ENCODE measurements around the gene ASAP2.

Gene ASAP2

GRCh38 chr2:9284521-9285297 lies 78.1 kb downstream of the ASAP2 start:
- Histone ChIP-seq H3K4me1 (ENCODE audit: control insufficient read depth in 1 of 2, insufficient read depth in 2 of 2, low read length in 2 of 2) (peaks cover 0 to 5% of the 10 kb centered on the region in 2 donors), H3K27ac (ENCODE audit: low read length) (no peak overlapping the region), H3K9me3 (ENCODE audit: control insufficient read depth in 1 of 2, low read length in 2 of 2) (no peaks in the 10 kb centered on the region), H3K36me3 (ENCODE audit: control insufficient read depth in 1 of 2, insufficient read depth in 2 of 2, low read length in 2 of 2) (peaks cover 0 to 16% of the 10 kb centered on the region in 2 donors), H3K27me3 (ENCODE audit: low read depth, low read length) (no peaks in the 10 kb centered on the region), H3K4me3 (ENCODE audit: low read depth in 1 of 2, low read length in 2 of 2) (no peak overlapping the region)

DNA sequence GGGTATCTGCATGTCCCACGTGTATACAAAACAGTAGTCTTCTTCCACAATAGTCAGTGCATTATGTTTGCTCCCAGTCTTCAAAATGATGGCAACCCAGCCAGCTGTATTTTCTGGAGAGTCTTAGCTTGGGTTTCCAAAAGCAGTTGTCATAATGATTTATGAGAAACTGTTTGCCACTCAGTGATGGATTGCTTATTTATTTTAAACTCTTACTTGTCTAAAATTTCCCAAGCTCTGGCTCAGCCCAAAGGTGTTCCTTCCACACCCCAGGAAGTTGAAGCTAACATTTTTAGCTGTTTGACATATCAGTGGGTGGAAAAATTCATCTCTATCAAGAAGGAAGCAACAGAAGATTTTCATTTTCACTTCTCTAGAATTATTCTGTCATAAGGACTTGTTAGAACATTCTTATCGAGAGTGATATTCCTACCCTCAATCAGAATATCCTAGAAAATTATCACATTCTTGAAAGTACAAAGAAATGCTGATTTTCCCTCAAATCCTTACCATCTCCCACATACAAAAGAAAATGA lies 78.8 kb downstream of the ASAP2 start:
- no peaks in the 10 kb centered on the region for H3K27me3 ChIP-seq (ENCODE audit: low read depth, low read length)
- peaks cover 0 to 12% of the 10 kb centered on the region in 2 donors for H3K36me3 ChIP-seq (ENCODE audit: control insufficient read depth in 1 of 2, insufficient read depth in 2 of 2, low read length in 2 of 2)
- H3K4me3 ChIP-seq (ENCODE audit: low read depth in 1 of 2, low read length in 2 of 2): no peak overlapping the region
- H3K27ac ChIP-seq (ENCODE audit: low read length): no peak overlapping the region
- no peaks in the 10 kb centered on the region for H3K9me3 ChIP-seq (ENCODE audit: control insufficient read depth in 1 of 2, low read length in 2 of 2)
- peaks cover 0 to 5% of the 10 kb centered on the region in 2 donors for H3K4me1 ChIP-seq (ENCODE audit: control insufficient read depth in 1 of 2, insufficient read depth in 2 of 2, low read length in 2 of 2)

DNA sequence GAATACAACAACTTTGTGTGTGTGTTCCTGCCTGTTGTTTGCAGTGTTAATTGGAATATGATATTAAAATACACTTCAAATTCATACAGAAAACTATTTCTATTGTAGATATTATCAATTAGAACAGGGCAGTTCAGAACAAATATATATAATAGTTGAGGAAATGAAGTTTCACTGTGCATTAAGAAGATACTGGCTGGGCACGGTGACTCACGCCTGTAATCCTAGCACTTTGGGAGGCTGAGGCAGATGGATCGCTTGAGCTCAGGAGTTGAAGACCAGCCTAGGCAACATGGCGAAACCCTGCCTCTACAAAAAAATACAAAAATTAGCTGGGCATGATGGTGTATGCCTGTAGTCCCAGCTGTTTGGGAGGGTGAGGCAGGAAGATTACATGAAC lies 79.3 kb downstream of the ASAP2 start:
- peaks cover 0 to 5% of the 10 kb centered on the region in 2 donors for H3K4me1 ChIP-seq (ENCODE audit: control insufficient read depth in 1 of 2, insufficient read depth in 2 of 2, low read length in 2 of 2)
- H3K36me3 ChIP-seq (ENCODE audit: control insufficient read depth in 1 of 2, insufficient read depth in 2 of 2, low read length in 2 of 2): peaks cover 0 to 12% of the 10 kb centered on the region in 2 donors
- no peaks in the 10 kb centered on the region for H3K27me3 ChIP-seq (ENCODE audit: low read depth, low read length)
- no peak overlapping the region for H3K4me3 ChIP-seq (ENCODE audit: low read depth in 1 of 2, low read length in 2 of 2)
- H3K27ac ChIP-seq (ENCODE audit: low read length): no peak overlapping the region
- no peaks in the 10 kb centered on the region for H3K9me3 ChIP-seq (ENCODE audit: control insufficient read depth in 1 of 2, low read length in 2 of 2)

- Histone ChIP-seq H3K27me3 (ENCODE audit: low read depth, low read length) (no peaks in the 10 kb centered on the region), H3K4me1 (ENCODE audit: control insufficient read depth in 1 of 2, insufficient read depth in 2 of 2, low read length in 2 of 2) (peaks cover 0 to 5% of the 10 kb centered on the region in 2 donors), H3K4me3 (ENCODE audit: low read depth in 1 of 2, low read length in 2 of 2) (no peak overlapping the region), H3K9me3 (ENCODE audit: control insufficient read depth in 1 of 2, low read length in 2 of 2) (no peaks in the 10 kb centered on the region), H3K27ac (ENCODE audit: low read length) (no peak overlapping the region), H3K36me3 (ENCODE audit: control insufficient read depth in 1 of 2, insufficient read depth in 2 of 2, low read length in 2 of 2) (peaks cover 0 to 12% of the 10 kb centered on the region in 2 donors)
These were observed 80.2 kb downstream of the ASAP2 start for GRCh38 chr2:9286554-9287399.

- Histone ChIP-seq H3K9me3 (ENCODE audit: control insufficient read depth in 1 of 2, low read length in 2 of 2) (no peaks in the 10 kb centered on the region), H3K4me3 (ENCODE audit: low read depth in 1 of 2, low read length in 2 of 2) (no peak overlapping the region), H3K27ac (ENCODE audit: low read length) (no peak overlapping the region)
These were observed 80.9 kb downstream of the ASAP2 start for GRCh38 chr2:9287400-9288045.

GRCh38 chr2:9288233-9288632 lies 81.6 kb downstream of the ASAP2 start:
- H3K9me3 ChIP-seq (ENCODE audit: control insufficient read depth in 1 of 2, low read length in 2 of 2): no peaks in the 10 kb centered on the region

More at GRCh38 chr2:9287400-9288045, 80.9 kb downstream of the ASAP2 start:
- H3K36me3 ChIP-seq (ENCODE audit: control insufficient read depth in 1 of 2, insufficient read depth in 2 of 2, low read length in 2 of 2): peaks cover 0 to 12% of the 10 kb centered on the region in 2 donors
- H3K4me1 ChIP-seq (ENCODE audit: control insufficient read depth in 1 of 2, insufficient read depth in 2 of 2, low read length in 2 of 2): peaks cover 0 to 5% of the 10 kb centered on the region in 2 donors
- no peaks in the 10 kb centered on the region for H3K27me3 ChIP-seq (ENCODE audit: low read depth, low read length)

DNA sequence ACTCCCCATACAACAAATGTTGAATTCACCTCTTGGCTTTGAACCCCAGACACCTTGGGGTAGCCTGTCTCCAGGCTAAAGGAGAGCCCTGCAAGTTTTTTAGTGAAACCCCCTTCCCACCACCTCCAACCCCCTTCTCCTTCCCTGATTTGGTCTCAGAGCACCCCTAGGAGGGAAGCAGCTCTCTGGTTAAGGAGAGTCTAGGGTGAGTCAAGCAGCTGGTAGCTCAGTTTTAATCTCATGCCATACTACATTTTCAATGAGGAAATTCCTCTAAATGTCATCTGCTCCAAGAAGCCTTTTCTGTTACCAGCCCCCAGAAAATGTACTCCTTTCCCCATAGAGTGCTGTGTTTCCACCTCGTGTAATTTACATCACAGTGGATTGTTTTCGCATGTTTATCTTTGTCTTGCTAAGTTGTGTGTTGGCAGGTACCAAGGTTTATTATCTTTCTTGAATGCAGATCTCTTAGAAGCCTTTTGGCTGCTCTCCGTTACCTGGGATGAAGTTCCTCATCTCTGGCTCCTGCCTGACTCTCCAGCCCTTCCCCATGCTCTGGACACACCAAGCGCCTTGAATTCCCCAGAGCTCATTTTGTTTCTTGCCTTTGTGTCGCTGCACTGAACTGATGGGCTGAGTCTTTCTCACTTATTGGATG lies 82.2 kb downstream of the ASAP2 start:
- H3K4me3 ChIP-seq (ENCODE audit: low read depth in 1 of 2, low read length in 2 of 2): no peak overlapping the region
- no peaks in the 10 kb centered on the region for H3K27me3 ChIP-seq (ENCODE audit: low read depth, low read length)
- H3K36me3 ChIP-seq (ENCODE audit: control insufficient read depth in 1 of 2, insufficient read depth in 2 of 2, low read length in 2 of 2): peaks cover 0 to 12% of the 10 kb centered on the region in 2 donors
- H3K27ac ChIP-seq (ENCODE audit: low read length): no peak overlapping the region
- no peaks in the 10 kb centered on the region for H3K9me3 ChIP-seq (ENCODE audit: control insufficient read depth in 1 of 2, low read length in 2 of 2)
- H3K4me1 ChIP-seq (ENCODE audit: control insufficient read depth in 1 of 2, insufficient read depth in 2 of 2, low read length in 2 of 2): peaks cover 0 to 5% of the 10 kb centered on the region in 2 donors

More at GRCh38 chr2:9288233-9288632, 81.6 kb downstream of the ASAP2 start:
- Histone ChIP-seq H3K4me3 (ENCODE audit: low read depth in 1 of 2, low read length in 2 of 2) (no peak overlapping the region), H3K27me3 (ENCODE audit: low read depth, low read length) (no peaks in the 10 kb centered on the region), H3K27ac (ENCODE audit: low read length) (no peak overlapping the region), H3K36me3 (ENCODE audit: control insufficient read depth in 1 of 2, insufficient read depth in 2 of 2, low read length in 2 of 2) (peaks cover 0 to 12% of the 10 kb centered on the region in 2 donors), H3K4me1 (ENCODE audit: control insufficient read depth in 1 of 2, insufficient read depth in 2 of 2, low read length in 2 of 2) (peaks cover 0 to 5% of the 10 kb centered on the region in 2 donors)

DNA sequence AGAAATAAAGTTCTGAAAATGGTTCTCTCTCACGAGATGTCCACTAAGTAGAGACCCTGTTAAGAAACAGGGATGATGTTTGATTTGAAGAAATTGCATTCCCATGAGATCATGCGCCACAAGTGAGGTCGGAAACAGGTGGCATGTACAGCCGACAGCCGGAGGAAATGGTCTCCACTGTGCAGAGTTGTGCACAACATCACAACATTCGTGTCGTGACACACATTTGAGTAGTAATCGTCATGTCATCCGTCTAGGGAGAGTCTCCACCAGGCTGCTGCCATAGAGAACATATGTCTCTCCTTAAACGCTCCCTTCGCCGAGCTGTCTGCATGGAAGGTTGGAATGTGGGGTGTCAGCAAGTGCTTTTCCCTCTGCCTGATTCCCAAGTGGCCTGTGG lies 84.7 kb downstream of the ASAP2 start:
- no peak overlapping the region for H3K4me3 ChIP-seq (ENCODE audit: low read depth in 1 of 2, low read length in 2 of 2)
- H3K4me1 ChIP-seq (ENCODE audit: control insufficient read depth in 1 of 2, insufficient read depth in 2 of 2, low read length in 2 of 2): peaks cover 0 to 6% of the 10 kb centered on the region in 2 donors
- H3K27me3 ChIP-seq (ENCODE audit: low read depth, low read length): no peaks in the 10 kb centered on the region
- H3K27ac ChIP-seq (ENCODE audit: low read length): no peak overlapping the region
- H3K9me3 ChIP-seq (ENCODE audit: control insufficient read depth in 1 of 2, low read length in 2 of 2): no peaks in the 10 kb centered on the region
- peaks cover 0 to 12% of the 10 kb centered on the region in 2 donors for H3K36me3 ChIP-seq (ENCODE audit: control insufficient read depth in 1 of 2, insufficient read depth in 2 of 2, low read length in 2 of 2)

DNA sequence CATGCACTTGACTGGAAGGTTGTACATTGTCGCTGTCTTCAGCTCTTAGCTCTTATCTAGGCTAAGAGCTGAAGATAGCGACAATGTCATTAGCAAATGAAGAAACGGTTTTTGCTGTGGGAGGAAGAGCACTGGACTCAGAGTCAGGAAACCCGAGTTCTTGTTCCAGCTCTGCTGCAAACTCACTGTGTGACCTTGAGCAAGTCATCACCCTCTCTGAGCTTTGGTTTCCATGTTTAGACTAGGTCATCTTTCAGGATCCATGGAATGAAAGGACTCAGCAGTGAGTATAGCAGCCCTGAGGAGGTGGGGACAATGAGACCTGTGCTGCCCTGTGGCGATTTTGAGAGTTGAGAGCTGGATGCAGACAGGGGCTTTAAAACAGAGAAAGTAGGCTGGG lies 85.3 kb downstream of the ASAP2 start:
- peaks cover 0 to 11% of the 10 kb centered on the region in 2 donors for H3K4me1 ChIP-seq (ENCODE audit: control insufficient read depth in 1 of 2, insufficient read depth in 2 of 2, low read length in 2 of 2)
- no peaks in the 10 kb centered on the region for H3K27me3 ChIP-seq (ENCODE audit: low read depth, low read length)
- H3K27ac ChIP-seq (ENCODE audit: low read length): no peak overlapping the region
- no peak overlapping the region for H3K4me3 ChIP-seq (ENCODE audit: low read depth in 1 of 2, low read length in 2 of 2)
- H3K9me3 ChIP-seq (ENCODE audit: control insufficient read depth in 1 of 2, low read length in 2 of 2): no peaks in the 10 kb centered on the region
- H3K36me3 ChIP-seq (ENCODE audit: control insufficient read depth in 1 of 2, insufficient read depth in 2 of 2, low read length in 2 of 2): peaks cover 0 to 12% of the 10 kb centered on the region in 2 donors

DNA sequence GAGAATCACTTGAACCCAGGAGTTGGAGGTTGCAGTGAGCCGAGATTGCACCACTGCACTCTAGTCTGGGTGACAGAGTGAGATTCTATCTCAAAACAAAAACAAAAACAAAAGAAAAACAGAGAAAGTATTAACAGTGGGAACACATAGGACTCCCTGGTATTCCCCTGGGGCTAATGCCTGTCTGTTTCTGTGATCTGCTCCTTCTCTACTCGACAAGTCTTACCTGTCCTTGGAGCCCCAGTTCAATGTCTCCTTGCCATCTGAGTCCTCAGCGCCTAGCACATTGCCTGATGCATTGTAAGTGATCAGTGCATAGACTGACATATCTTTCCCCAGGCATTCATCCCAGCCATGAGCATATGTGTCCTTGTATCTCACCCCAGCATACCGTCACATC lies 85.8 kb downstream of the ASAP2 start:
- no peaks in the 10 kb centered on the region for H3K27me3 ChIP-seq (ENCODE audit: low read depth, low read length)

More for the DNA sequence above, 85.8 kb downstream of the ASAP2 start:
- peaks cover 0 to 7% of the 10 kb centered on the region in 2 donors for H3K36me3 ChIP-seq (ENCODE audit: control insufficient read depth in 1 of 2, insufficient read depth in 2 of 2, low read length in 2 of 2)
- H3K9me3 ChIP-seq (ENCODE audit: control insufficient read depth in 1 of 2, low read length in 2 of 2): no peaks in the 10 kb centered on the region
- no peak overlapping the region for H3K27ac ChIP-seq (ENCODE audit: low read length)
- H3K4me1 ChIP-seq (ENCODE audit: control insufficient read depth in 1 of 2, insufficient read depth in 2 of 2, low read length in 2 of 2): peaks cover 0 to 17% of the 10 kb centered on the region in 2 donors
- H3K4me3 ChIP-seq (ENCODE audit: low read depth in 1 of 2, low read length in 2 of 2): no peak overlapping the region
